Measurements from ENCODE around the gene CLN5.

GRCh38 chr13:76969488-76970365, 22.2 kb upstream of the CLN5 start:
- no peak for TF ChIP-seq YY1 (IDR thresholded peaks at IDR 0.05; ENCODE audit: insufficient read depth, insufficient read length)
- TF ChIP-seq ZNF274 (IDR thresholded peaks at IDR 0.05; ENCODE audit: low read depth, low read length) = no peak

Measured in NT2/D1 (cell line).